Stimulated activated CD8-positive, alpha-beta memory T cell treated with anti-CD3 and anti-CD28 coated beads, Interleukin-2, amount 100 ng/mL, for 1 hour (primary cell): ENCODE results near the gene RBL2.
"Not testable (repeated sequence)": the region's sequence is repeated elsewhere in the genome, so short reads cannot be mapped to it uniquely, and the experiment has no call there.

Source experiments
- DNase-seq, 2 donors: peaks; one replicate each; pipeline ENCODE4 v3.0.0-alpha.2; 2020; ENCODE audit warnings: low read depth in 2 of 2

RBL2 gene, protein sequence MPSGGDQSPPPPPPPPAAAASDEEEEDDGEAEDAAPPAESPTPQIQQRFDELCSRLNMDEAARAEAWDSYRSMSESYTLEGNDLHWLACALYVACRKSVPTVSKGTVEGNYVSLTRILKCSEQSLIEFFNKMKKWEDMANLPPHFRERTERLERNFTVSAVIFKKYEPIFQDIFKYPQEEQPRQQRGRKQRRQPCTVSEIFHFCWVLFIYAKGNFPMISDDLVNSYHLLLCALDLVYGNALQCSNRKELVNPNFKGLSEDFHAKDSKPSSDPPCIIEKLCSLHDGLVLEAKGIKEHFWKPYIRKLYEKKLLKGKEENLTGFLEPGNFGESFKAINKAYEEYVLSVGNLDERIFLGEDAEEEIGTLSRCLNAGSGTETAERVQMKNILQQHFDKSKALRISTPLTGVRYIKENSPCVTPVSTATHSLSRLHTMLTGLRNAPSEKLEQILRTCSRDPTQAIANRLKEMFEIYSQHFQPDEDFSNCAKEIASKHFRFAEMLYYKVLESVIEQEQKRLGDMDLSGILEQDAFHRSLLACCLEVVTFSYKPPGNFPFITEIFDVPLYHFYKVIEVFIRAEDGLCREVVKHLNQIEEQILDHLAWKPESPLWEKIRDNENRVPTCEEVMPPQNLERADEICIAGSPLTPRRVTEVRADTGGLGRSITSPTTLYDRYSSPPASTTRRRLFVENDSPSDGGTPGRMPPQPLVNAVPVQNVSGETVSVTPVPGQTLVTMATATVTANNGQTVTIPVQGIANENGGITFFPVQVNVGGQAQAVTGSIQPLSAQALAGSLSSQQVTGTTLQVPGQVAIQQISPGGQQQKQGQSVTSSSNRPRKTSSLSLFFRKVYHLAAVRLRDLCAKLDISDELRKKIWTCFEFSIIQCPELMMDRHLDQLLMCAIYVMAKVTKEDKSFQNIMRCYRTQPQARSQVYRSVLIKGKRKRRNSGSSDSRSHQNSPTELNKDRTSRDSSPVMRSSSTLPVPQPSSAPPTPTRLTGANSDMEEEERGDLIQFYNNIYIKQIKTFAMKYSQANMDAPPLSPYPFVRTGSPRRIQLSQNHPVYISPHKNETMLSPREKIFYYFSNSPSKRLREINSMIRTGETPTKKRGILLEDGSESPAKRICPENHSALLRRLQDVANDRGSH

DNA sequence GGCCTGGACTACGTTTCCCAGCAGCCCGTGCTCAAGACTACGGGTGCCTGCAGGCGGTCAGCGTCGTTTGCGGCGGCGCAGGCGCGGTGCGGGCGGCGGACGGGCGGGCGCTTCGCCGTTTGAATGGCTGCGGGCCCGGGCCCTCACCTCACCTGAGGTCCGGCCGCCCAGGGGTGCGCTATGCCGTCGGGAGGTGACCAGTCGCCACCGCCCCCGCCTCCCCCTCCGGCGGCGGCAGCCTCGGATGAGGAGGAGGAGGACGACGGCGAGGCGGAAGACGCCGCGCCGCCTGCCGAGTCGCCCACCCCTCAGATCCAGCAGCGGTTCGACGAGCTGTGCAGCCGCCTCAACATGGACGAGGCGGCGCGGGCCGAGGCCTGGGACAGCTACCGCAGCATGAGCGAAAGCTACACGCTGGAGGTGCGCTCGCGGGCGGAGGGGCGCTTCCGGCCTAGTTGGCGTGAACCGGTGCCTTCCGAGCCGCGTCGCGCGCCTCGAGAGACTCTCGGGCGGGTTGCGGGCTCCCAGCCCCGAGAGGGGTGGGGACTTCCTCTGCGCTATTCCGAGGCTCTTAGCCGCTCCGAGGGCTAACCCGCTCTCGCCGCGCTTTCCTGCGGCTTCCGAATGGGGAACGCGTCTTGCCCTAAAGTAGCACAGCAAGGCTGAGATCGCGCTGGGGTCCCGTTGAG, at the start of gene RBL2:
RBL2 (plus strand) TSS at position 95 of the 689 bp plus-strand sequence; CDS start at position 181, 86 bp downstream.
- peak; percentile 65 to 75 for DNase-seq

DNA sequence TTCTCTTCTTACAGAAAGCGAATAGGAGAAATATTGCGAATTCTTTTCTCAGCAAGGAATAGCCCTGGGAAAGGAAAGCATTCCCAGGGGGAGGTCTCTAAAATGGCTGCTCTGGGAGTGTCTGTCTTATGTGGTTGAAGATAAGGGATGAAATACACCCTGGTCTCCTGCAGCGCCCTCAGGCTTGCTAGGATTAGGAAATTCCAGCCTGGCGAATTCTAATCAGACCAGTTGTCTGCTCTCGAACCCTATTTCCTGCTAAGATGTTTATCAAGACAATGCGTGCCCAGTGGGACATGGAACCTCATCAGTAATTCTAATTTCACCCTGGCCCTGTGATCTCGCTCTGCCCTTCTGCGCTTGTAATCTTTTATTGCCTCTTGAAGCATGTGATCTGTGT, 49.7 kb upstream of the RBL2 start:
- DNase-seq = not testable (repeated sequence)

DNA sequence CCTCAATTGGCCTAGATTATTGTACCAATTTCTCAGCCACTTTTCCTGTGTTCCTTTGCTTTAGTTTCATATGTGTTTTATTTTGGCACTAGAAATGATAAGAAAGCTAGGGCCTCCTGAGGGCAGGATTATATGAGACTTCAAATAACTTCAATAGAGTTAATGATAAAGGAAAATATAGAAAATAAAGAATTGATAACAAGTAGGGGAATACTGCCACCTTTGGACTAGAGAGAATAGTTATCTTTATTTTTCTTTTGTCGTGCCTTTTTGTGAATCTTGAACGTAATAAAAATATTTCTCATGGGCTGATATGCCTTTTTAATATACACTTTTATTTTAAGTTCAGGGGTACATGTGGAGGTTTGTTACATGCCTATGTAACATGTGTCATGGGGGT, 29.3 kb upstream of the RBL2 start:
- no peak for DNase-seq

DNA sequence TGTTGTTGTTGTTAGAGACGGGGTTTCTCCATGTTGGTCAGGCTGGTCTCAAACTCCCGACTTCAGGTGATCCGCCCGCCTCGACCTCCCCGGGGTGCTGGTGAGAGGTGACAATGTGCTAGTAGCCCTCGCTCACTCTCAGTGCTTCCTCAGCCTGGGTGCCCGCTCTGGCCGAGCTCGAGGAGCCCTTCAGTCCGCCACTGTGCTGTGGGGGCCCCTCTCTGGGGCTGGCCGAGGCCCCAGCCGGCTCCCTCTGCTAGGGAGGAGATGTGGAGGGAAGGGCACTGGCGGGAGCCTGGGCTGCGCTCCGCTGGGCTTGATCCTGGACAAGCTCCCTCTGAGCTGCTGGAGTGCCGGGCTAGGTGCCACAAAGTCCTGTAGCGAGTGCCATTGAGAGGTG, 21.7 kb upstream of the RBL2 start:
- no peak for DNase-seq

DNA sequence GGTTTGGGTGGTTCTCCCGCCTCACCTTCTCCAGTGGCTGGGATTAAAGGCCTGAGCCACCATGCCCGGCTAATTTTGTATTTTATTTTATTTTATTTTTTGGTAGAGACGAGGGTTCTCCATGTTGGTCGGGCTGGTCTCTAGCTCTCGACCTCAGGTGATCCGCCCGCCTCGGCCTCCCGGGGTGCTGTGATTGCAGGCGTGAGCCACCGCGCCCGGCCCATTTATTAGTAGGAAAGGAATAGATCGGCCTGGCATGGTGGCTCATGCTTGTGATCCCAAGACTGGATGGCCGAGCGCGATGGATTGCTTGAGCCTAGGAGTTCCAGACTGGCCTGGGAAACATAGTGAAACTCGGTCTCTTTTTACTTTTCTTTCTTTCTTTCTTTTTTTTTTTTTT, 20.4 kb upstream of the RBL2 start:
- no peak for DNase-seq

DNA sequence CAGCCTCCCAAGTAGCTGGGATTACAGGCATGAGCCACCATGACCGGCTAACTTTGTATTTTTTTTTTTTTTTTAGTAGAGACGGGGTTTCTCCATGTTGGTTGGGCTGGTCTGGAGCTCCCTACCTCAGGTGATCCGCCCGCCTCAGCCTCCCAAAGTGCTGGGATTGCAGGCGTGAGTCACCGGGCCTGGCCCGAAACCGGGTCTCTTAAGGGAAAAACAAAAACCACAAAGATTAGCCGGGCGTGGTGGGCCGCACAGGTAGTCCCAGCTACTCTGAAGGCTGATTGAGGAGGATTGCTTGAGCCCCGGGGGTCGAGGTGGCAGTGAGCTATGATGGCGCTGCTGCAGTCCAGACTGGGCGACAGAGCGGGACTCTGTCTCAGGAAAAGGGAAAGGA, 19.9 kb upstream of the RBL2 start:
- DNase-seq = no peak

DNA sequence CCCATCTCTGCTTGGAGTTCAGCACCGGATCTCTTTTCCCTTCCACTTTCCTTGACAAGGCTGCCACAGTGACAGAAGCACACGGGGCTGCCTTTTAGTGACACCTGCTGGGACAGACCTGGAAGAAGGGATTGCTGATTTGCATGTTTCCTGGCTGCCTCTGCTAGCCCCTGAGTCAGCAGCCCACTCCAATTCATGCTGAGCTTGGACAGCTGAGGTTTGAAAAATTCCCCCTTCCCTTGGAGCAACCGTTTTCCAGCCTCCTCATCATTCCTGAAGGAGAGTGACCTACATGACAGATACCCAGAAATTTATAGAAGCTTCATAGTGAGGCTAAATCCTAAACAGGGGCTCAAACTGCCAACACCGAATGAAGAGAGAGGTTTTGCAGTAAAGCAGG, 18.8 kb upstream of the RBL2 start:
- DNase-seq = no peak

DNA sequence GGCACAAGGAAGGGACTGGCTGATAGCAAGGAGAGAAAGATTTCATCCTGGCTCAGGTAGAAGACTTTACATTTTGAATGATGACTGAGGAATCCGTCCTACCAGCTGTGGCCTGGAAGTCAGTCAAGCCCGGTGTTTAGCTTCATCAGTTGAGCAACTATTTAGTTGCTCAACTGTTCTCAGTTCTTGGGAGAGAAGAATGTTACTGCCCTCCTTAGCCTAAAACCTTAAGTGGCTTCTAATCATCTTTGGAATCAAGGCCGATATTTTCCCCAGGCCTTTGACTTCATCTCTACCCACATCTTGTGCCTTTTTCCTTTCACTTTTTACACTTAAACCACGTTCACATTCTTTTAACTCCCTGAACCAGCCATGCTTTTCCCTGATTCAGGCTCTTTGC, 17.3 kb upstream of the RBL2 start:
- no peak for DNase-seq

DNA sequence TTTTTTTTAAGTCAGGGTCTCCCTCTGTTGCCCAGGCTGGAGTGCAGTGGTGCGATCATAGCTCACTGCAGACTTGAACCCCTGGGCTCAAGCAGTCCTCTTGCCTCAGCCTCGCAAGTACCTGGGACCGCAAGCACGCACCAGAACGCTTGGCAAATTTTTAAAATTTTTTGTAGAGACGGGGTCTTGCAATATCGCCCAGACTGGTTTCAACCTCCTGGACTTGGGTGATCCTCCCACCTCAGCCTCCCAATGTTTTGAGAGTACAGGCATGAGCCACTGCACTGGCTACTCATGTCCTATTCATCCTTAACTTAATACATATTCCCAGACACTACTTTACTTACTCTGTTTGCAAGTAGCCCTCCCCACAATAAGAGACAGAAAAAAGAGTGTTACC, 16.3 kb upstream of the RBL2 start:
- no peak for DNase-seq

DNA sequence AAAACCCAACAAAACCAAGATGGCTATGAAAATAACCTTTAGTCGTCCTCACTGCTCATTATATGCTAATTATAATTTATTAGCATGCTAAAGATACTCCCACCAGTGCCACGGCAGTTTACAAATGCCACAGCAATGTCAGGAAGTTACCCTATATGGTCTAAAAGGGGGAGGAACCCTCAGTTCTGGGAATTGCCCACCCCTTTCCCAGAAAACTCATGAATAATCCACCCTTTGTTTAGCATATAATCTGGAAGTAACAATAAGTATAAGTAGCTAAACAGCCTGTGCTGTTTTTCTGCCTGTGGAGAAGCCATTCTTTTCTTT, 14.9 kb upstream of the RBL2 start:
- not testable (repeated sequence) for DNase-seq

DNA sequence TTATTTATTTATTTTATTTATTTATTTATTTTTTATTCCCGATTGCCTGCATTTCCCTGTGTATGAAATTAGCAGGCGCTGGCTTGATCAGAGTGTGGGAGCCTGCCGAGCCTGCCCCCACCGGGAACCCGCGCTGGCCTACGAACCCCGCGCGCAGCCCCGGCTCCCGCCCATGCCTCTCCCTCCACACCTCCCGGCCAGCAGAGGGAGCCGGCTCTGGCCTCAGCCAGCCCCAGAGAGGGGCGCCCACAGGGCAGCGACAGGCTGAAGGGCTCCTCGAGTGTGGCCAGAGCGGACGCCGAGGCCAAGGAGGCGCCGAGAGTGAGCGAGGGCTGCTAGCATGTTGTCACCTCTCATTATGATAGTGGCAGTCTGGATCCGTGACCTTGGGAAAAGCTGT, 13.0 kb upstream of the RBL2 start:
- DNase-seq = no peak

DNA sequence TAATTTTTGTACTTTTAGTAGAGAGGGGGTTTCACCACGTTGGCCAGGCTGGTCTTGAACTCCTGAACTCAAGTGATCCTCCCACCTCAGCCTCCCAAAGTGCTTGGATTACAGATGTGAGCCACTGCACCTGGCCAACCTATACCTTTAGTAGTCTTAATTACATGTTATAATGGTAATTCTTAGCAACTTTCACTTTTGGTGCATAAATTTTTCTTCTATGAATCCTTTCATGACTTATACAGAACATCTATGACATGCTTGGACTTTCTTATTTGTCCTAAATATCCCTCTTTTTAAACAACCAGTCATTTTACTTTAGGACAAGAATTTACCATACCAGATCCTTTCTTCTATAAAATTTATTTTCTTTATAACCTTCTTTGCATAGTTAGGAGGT, 10.3 kb upstream of the RBL2 start:
- DNase-seq = not testable (repeated sequence)

DNA sequence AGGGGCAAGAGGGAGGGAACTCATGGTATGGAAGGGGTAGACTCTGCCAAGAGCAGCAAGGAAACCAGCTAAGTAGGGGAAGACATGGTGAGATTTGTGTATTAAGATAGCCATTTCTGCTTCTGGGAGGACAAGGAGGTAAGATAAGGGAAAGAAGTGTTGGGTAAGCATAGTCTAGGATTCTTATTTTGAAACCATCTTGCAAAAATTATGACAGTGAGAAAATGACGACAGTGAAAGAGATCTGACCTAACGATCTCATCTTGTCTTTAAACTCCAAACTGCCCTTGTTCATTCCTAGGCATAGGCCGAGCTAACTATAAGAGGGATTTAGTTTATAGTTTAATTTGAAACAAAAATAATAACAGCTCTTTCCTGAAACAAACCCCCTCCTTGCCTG, 5.6 kb upstream of the RBL2 start:
- no peak for DNase-seq

DNA sequence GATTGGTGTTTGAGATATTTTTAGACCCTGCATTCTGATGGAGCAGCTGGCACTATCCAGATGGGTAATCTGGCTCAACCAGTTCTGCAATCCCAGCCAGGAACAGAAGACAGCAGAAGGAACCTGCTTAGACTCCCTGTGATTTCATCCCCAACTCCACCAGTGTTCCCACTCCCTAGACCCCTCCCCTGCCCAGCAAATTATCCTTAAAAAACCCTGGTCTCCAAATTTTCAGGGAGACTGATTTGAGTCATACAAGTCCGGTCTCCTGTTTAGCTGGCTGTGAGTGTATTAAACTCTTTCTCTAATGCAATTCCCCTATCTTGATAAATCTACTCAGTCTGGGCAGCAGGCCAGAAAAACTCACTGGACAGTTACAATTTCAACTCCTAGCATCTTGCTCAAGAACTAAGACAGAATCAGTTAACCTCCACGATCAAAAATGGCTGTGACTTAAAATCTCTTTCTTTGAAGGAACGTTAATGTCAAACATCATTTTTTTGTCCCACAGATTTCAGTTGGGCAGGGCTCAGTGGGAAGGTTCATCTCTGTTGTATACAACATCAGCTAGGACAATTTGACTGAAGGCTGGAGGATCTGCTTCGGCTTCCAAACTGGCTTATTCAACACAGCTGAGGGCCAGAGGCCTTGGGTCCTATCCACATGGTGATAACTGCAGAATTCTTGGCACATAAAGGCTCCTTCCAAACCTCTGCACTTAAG, 4.9 kb upstream of the RBL2 start:
- no peak for DNase-seq

DNA sequence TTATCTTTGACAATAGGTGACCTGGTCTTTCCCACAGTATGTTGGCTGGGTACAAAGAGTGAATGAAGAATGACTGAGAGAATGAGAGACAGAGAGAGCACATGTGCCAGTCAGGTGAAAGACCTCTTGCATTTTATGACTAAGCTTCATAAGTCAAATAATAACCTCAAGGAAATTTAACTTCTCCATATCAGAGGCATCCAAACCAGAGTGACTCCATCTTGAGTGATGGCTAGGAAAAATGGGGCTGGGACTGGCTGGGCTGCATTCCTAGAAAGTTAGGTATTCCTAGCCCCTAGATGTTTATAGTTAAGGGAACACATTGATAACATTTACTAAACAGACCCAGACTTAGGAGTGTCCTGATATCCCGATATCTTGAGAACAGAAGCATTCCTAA, 3.9 kb upstream of the RBL2 start:
- DNase-seq = no peak

DNA sequence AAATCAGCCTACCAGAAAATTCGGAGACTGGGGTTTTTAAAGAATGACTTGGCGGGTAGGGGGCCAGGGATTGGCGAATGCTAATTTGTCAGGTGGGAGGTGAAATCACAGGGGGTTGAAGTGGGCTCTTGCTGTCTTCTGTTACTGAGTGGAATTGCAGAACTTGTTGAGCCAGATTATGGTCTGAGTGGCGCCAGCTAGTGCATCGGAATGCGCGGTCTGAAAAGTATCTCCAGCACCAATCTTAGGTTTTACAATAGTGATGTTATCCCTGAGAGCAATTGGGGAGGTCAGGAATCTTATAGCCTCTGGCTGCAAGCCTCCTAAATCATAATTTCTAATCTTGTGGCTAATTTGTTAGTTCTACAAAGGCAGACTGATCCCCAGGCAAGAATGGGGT, 762 bp upstream of the RBL2 start:
- no peak for DNase-seq

DNA sequence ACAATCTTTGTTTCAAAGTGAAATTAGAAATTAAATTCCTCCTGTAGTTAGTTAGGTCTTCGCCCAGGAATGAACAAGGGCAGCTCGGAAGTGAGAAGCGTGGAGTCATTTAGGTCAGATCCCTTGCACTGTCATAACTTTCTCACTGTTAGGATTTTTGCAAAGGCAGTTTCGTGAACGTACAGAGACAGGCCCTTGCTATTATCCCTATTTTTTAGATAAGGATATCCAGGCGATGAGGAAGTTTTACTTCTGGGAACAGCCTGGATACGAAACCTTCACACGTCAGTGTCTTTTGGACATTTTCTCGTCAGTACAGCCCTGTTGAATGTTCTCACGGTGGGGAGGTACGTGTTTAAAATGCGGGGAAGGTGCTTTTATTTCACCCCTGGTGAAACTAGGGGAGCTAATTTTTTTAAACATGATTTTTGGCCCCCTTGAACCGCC, 318 bp upstream of the RBL2 start:
- DNase-seq = no peak

DNA sequence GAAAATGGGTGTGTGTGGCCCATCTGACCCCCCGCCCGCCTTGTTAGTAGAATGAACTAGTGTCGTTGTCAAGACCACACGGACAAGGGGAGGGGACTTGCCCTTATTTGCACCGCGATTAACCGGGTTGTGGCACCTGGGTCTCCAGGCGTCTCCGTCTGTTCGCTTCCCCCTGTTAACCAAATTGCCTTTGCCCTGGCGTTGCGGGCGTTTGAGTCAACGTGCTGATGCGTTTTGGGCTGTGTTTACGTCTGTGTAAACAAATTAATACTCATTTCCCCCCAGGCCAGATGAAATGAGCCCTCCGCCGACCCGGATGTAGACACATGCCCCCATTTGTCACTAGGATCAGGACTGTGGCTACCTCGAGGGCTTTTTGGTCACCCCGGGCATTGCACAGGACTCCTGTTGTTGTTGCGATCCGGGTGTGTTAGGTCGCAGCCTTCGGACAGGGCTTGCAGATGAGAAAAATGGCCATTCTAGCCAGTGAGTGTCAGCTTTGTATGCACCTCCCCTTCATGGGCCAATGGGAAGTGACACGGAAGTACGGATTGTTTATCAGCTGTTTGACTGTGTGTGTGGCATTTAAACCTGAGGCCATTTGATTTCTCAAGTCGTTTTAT, 906 bp downstream of the RBL2 start:
- peak; percentile 24 to 26 for DNase-seq

DNA sequence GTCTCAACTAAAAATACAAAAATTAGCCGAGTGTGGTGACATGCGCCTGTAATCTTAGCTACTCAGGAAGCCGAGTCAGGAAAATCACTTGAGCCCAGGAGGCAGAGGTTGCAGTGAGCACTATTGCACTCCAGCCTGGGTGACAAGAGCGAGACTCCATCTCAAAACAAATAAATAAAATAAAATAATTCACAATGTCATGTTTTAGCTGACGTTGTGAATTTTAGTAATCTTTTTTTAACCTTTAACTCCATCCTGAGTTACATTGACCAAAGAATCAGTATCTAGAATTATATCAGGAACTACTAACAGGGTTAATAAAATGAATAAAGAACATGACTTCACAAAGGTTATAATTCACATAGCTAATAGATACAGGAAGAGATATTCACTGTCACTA, 5.9 kb downstream of the RBL2 start:
- DNase-seq = no peak

DNA sequence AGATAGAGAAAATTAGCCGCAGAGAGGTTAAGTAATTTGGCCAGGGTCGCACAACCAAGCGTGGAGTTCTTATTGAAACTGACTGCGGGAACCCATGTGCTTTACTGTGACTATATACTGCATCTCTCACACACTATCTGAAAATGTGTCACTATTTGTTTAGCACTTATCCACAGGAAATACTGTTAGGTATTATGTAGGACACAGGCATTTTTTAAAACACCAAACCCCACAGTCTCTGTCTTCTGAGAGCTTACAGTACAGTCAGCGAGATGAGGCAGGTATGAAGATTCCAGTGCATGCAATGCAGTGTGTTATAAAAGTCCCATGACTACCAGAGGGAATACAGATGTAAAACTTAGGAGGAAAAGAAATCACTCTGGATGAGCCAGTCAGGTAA, 11.3 kb downstream of the RBL2 start:
- no peak for DNase-seq

DNA sequence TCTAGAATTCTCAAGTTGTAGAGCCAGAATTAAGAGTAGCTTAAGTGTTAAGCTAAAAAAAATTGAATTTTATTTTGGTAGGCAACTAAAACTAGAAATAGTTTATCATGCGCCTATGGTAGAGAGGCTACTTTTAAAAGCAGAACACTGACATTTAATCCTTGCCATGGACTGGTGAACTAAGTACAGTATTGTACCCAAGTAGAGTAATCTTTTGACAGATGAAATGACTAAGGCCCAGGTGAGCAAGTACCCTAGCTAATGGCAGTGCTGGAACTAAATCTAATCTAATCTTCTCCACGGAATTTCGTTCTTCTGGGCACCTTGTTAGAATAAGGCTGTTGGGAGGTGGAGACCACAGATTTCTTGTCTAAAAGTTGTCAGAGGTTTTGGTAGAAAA, 11.8 kb downstream of the RBL2 start:
- no peak for DNase-seq
